Mesodermal cell (in vitro differentiated cells): ENCODE results near the gene NHSL2.

Experiments
- H3K27ac ChIP-seq: 2 replicates; pipeline ENCODE4 v1.7.0; 2013; ENCODE audit warnings: mild to moderate bottlenecking, low read depth, low read length, moderate library complexity; ENCODE audit not compliant: severe bottlenecking
- H3K36me3 ChIP-seq: 2 replicates; pipeline ENCODE4 v1.7.1; 2013; ENCODE audit warnings: mild to moderate bottlenecking, low read length, moderate library complexity; ENCODE audit not compliant: control insufficient read depth, insufficient read depth
- H3K4me1 ChIP-seq: one replicate; pipeline ENCODE4 v1.7.1; 2013; ENCODE audit warnings: mild to moderate bottlenecking, low read length; ENCODE audit not compliant: insufficient read depth, control insufficient read depth, poor library complexity, severe bottlenecking
- H3K4me3 ChIP-seq: 2 replicates; pipeline ENCODE4 v1.7.0; 2013; ENCODE audit warnings: low read length, control low read depth, mild to moderate bottlenecking; ENCODE audit not compliant: insufficient read depth, poor library complexity, severe bottlenecking; ENCODE audit errors: extremely low read depth
- H3K9me3 ChIP-seq: 2 replicates; pipeline ENCODE4 v1.7.1; 2013; ENCODE audit warnings: mild to moderate bottlenecking, low read length, moderate library complexity; ENCODE audit not compliant: control insufficient read depth
- WGBS, 2 experiments: methylation state at CpG; one replicate each; pipeline ENCODE4 v1.1.5; 2013; ENCODE audit warnings: missing lambda C conversion rate in 2 of 2; ENCODE audit not compliant: insufficient coverage in 2 of 2; 5-methylcytosine and 5-hydroxymethylcytosine counted together

NHSL2 gene

DNA sequence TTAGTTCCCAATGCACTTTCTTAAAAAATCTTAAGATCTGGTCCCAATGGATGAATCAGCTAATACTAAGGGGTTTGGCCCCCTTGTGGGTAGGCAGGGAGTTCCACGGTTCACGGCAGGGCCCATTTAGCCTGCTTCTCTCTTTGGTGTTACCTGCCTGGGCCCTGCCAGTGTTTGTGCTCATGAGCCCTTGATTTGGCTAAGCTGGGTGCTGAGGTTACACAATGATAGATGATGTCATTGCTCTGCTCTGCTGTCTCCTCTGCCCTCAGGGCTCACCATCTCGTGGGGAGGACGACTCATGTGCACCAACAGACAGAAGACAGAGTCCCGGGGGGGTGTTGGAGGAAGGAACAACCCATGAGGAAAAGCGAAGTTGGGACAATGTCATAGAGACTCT, 196.7 kb downstream of the NHSL2 start:
- WGBS, 2 experiments, result 83% methylated on average over 1 of the region's 6 CpGs
- Histone ChIP-seq H3K36me3 (peaks cover 4% of the 10 kb centered on the region), H3K4me3 (no peak overlapping the region), H3K4me1 (no peaks in the 10 kb centered on the region), H3K27ac (no peak overlapping the region), H3K9me3 (no peaks in the 10 kb centered on the region)

DNA sequence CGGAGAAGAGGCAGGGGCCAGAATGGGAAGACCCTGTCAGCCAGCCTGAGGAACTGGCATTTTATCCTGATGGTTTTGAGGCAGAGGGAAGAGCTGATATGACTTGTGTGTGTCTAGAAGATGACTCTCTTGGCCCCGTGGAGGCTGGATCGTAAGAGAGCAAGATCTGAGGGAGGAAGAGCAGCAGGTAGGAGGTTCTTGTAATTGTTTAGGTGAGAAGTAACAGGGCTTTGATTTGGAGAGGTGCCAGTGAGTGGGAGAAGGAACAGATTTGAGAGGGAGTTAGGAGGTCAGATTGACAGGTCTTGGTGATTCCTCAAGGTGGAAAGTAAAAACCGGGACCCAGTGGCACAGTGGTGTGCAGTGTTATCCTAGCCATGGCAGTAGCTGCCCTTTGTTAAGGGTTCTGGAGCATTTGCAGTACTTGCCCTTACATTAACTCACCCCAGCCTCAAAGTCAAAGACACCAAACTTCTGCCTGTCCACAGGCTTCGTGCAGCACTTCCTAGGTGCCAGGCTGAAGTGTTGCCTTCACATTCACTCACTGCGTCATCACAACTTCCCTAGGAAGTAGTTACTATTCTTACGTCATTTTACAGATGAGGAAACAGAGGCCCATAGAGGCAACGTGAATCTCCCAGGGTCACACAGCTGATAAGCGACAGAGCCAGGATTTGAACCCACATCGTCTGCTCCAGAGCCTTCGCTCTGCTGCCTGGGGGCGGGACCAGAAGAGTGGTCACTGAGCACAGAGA, 197.4 kb downstream of the NHSL2 start:
- Histone ChIP-seq H3K4me3 (no peak overlapping the region), H3K27ac (no peak overlapping the region), H3K36me3 (peaks cover 4% of the 10 kb centered on the region), H3K9me3 (no peaks in the 10 kb centered on the region), H3K4me1 (no peaks in the 10 kb centered on the region)
- 94 to 95% methylated on average over 9 to 10 of the region's 12 CpGs for WGBS, 2 experiments

DNA sequence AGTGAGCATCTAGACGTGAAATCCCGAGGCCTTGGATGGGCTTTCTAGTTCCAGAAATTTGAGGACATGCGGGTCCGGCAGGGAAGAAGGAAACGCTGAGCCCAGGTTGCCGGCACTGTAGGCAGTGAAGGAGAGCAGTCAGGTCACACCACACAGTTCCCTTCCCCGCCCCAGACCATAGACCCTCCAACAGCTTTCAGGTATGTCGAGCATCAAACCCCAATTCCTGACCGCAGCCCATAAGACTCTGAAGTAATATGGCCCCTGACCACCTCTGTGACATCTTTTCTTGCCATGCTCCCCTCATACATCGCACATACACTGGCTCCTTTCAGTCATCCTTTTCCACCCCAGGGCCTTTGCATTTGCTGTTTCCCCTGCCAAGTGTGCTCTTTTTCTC, 198.0 kb downstream of the NHSL2 start:
- WGBS, 2 experiments, result 92 to 100% methylated on average over 1 to 4 of the region's 10 CpGs
- peaks cover under 1% of the 10 kb centered on the region for H3K4me1 ChIP-seq
- no peak overlapping the region for H3K4me3 ChIP-seq
- H3K36me3 ChIP-seq, result peaks cover 4% of the 10 kb centered on the region
- no peaks in the 10 kb centered on the region for H3K9me3 ChIP-seq
- H3K27ac ChIP-seq, result no peak overlapping the region

DNA sequence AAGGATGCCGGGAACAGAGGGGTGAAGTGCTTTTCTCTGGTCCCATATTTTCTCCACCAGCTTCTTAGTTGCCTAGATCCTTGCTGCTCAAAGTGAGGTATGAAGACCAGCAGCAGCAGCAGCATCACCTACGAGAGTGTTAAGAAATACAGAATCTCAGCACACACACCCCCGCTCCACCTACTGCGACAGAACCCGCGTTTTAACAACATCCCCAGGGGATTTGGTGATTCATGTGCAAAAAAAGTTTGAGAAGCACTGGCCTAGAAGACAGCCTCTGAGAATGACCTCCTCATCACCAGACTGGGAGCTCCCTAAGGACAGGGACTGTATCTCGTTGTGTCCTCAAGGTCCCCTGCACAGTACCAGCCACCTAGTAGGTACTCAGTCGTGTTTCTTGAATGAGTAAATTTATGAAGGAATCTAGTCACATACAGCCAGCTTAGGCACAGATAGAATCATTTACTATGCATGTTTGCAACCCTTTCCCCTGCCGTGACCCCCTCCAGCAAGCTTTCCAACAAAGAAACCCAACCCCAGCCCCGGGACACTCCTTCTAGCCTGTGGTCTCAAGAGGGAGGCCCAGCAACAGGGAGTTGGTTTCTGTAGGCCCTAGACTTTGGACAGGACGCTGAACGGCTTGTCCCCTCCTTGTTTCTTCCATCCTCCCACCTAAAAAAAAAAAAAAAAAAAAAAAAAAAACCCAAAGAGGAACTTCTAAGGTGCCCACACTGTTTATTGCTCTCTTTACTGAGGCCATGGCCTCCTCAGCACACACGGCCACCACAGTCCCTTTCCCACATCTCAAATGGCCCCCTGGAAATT, 199.6 kb downstream of the NHSL2 start:
- H3K36me3 ChIP-seq, result peaks cover 4% of the 10 kb centered on the region
- no peak overlapping the region for H3K27ac ChIP-seq
- no peaks in the 10 kb centered on the region for H3K9me3 ChIP-seq
- WGBS, 2 experiments, result 81% methylated on average over 4 of the region's 13 CpGs; no CpG with 5 or more reads in 1 of the 2 experiments
- peaks cover 8% of the 10 kb centered on the region for H3K4me1 ChIP-seq
- H3K4me3 ChIP-seq, result no peak overlapping the region

DNA sequence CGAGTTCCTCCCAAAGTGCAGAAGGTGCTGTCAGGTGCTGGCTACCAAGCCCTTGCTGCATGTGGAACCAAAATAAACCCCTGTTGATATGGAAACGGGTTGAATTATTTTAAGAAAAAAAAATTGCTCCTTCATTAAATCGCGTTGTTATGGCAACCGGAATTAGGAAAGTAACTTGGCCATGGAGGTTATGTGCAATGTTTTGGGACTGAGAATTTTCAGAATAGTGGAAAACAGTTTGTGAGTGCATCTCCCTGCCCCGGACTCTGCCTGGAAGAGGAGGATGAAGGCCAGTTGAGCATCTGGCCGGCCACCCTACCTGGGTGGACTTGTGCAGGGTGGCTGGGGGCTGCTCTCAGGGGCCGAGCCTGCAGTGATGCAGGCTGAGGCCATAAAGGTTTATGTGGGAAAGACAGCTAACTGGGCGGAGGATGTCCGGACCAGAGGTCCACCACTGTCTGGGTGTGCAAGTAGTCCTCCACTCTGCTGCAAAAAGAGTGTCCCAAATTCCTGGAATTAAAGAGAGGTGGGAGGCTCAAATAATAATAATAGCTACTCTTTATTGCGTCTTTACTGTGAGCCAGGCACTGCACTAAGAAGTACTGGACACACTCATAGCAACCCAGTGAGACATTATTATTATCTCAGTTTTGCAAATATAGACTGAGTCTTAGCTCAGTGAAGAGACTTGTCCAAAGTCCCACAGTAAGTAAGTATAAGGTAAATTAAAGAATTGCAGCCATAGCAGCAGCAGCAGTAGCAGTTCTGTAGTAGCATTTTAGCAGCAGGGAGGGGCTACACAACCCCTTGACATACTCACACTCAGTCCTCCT, 200.4 kb downstream of the NHSL2 start:
- Histone ChIP-seq H3K9me3 (no peaks in the 10 kb centered on the region), H3K36me3 (peaks cover 4% of the 10 kb centered on the region)
- whole genome bisulfite sequencing, 2 experiments, result 97 to 100% methylated on average over 3 to 6 of the region's 11 CpGs

DNA sequence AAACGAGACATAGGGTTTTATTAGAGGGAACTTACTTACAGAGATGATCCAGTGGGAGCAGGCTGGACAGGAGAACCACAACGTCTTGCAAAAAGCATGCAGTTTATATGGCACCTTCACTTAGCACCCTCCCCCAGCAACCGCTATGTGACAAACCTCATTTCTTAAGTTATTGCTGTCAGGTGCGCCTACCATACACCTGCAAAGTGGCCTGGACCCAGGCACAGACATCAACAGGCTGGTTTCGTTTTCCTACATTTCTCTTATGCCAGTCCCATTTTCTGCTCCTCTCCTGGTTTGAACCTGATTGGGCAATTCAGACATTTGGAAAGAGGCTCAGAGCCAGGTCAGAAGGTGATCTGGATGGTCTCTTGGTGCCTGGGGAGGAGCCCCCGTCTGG, 202.8 kb downstream of the NHSL2 start:
- no peak overlapping the region for H3K27ac ChIP-seq
- 97 to 100% methylated on average over 1 to 3 of the region's 6 CpGs for WGBS, 2 experiments
- peaks cover 8% of the 10 kb centered on the region for H3K4me1 ChIP-seq
- H3K36me3 ChIP-seq, result peaks cover 4% of the 10 kb centered on the region
- no peak overlapping the region for H3K4me3 ChIP-seq
- no peaks in the 10 kb centered on the region for H3K9me3 ChIP-seq

More for the DNA sequence above, 200.4 kb downstream of the NHSL2 start:
- H3K4me3 ChIP-seq, result no peak overlapping the region
- no peak overlapping the region for H3K27ac ChIP-seq
- H3K4me1 ChIP-seq, result peaks cover 8% of the 10 kb centered on the region

DNA sequence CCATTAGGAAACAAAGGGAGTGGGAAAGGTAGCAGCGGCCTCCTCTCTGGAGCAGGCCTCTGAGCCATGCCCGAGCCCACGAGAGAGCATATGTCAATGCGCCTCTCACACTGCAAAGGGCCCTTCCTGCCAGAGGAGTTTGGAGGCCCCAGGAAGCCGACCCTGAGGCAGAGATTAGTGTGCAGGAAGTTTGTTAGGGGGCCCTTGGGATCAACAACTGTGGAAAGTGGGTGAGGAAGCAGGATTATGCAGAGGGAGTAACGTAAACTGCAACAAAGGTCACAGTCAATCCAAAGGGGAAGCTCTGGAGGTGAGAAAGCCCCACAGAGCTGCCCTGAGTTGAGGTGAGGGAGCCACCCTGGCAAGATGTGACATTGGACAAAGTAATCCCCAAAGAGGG, 203.7 kb downstream of the NHSL2 start:
- 83% methylated on average over 1 of the region's 6 CpGs; no CpG with 5 or more reads in 1 of the 2 experiments for WGBS, 2 experiments

DNA sequence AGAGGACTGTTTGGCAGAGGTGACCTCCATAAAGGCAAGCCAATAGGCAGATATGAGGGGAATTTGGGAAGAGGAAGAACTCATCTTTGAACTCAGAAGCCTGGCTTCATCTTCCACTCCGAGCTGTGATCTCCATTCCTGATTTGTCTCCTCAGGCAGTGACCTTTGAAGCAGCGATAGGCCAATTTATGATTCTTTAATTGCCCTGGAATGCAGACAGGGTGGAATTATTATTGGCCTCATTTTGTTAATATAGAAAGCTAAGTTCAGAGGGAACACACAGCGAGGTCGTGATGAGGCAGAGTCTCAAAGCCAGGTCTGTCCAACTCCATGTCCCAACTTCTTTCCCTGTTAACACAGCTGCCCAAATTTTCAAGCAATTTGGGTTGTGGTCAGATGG, 204.2 kb downstream of the NHSL2 start:
- no peak overlapping the region for H3K4me3 ChIP-seq
- H3K9me3 ChIP-seq, result no peaks in the 10 kb centered on the region
- H3K4me1 ChIP-seq, result peaks cover 8% of the 10 kb centered on the region
- H3K27ac ChIP-seq, result peak overlapping the region; percentile 23
- peaks cover 4% of the 10 kb centered on the region for H3K36me3 ChIP-seq
- WGBS, 2 experiments, result 100% methylated on average over 2 of the region's 4 CpGs; no CpG with 5 or more reads in 1 of the 2 experiments

More for the DNA sequence above, 203.7 kb downstream of the NHSL2 start:
- Histone ChIP-seq H3K27ac (no peak overlapping the region), H3K9me3 (no peaks in the 10 kb centered on the region), H3K4me1 (peaks cover 8% of the 10 kb centered on the region), H3K36me3 (peaks cover 4% of the 10 kb centered on the region), H3K4me3 (no peak overlapping the region)

DNA sequence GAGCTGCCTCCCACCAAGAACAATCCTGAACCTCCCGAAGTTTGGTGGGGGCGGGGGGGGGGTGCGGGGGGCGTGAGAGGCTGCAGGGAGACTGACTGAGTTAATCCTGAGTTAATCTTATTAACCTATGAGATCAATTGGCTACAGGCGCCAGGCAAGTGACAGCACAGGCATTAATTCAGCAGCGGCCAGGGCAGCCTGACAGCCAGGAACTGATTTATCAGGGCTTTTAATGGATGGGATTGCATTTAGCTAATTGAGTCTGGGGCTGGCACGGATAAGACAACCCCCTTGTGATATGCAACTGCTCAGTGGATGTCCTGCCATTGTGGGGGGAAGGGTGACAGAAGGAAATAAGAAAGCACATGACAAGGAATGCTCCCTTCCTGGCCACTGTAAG, 204.7 kb downstream of the NHSL2 start:
- H3K27ac ChIP-seq, result no peak overlapping the region
- H3K4me3 ChIP-seq, result no peak overlapping the region
- no peaks in the 10 kb centered on the region for H3K9me3 ChIP-seq
- 100% methylated on average over 1 of the region's 7 CpGs; no CpG with 5 or more reads in 1 of the 2 experiments for WGBS, 2 experiments
- H3K4me1 ChIP-seq, result peaks cover 8% of the 10 kb centered on the region
- peaks cover 4% of the 10 kb centered on the region for H3K36me3 ChIP-seq

DNA sequence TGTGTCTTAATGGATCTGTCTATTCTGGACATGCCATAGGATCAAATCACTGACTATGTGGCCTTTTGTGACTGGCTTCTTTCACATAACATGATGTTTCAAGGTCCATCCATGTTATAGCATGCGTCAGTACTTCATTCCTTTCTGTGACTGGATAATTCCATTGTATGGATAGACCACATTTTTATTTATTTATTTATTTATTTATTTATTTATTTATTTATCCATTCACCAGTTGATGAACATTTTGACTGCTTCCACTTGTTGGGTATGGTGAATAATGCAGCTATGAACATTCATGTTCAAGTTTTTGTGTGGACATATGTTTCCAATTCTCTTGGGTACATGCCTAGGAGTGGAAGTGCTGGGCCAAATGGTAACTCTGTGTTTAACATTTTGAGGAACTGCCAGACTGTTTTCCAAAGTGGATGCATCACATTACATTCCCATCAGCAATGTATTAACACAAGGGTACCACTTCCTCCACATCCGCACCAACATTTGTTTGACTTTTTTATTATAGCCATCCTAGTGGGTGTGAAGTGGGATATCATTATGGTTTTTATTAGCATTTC, 207.1 kb downstream of the NHSL2 start:
- Histone ChIP-seq H3K4me1 (peaks cover 28% of the 10 kb centered on the region), H3K27ac (no peak overlapping the region), H3K4me3 (no peak overlapping the region), H3K36me3 (no peaks in the 10 kb centered on the region), H3K9me3 (no peaks in the 10 kb centered on the region)
- WGBS, 2 experiments, result no CpG with 5 or more reads among the region's 2 CpGs
